ENCODE results near the gene LPCAT1.

LPCAT1 gene

GRCh38 chr5:1555011-1555807 lies 31.4 kb upstream of the LPCAT1 start:
- in situ Hi-C loops (cut with HindIII; ENCODE audit: low sequenced_read_pairs): no loop called here

- in situ Hi-C loops (cut with HindIII; ENCODE audit: low sequenced_read_pairs): no loop called here
Observed at GRCh38 chr5:1554410-1554967, 30.7 kb upstream of the LPCAT1 start.

- in situ Hi-C loops (cut with HindIII; ENCODE audit: low sequenced_read_pairs): no loop called here
Observed at GRCh38 chr5:1553539-1554409, 30.0 kb upstream of the LPCAT1 start.

- in situ Hi-C loops (cut with HindIII; ENCODE audit: low sequenced_read_pairs): no loop called here
Observed at GRCh38 chr5:1552521-1553255, 28.9 kb upstream of the LPCAT1 start.

- in situ Hi-C loops (cut with HindIII; ENCODE audit: low sequenced_read_pairs): no loop called here
Observed at GRCh38 chr5:1551426-1552301, 27.9 kb upstream of the LPCAT1 start.

GRCh38 chr5:1550287-1551076 lies 26.7 kb upstream of the LPCAT1 start:
- in situ Hi-C loops (cut with HindIII; ENCODE audit: low sequenced_read_pairs): no loop called here

- in situ Hi-C loops (cut with HindIII; ENCODE audit: low sequenced_read_pairs): no loop called here
Observed at GRCh38 chr5:1549475-1550030, 25.8 kb upstream of the LPCAT1 start.

GRCh38 chr5:1548702-1549474 lies 25.1 kb upstream of the LPCAT1 start:
- in situ Hi-C loops (cut with HindIII; ENCODE audit: low sequenced_read_pairs): no loop called here

- in situ Hi-C loops (cut with HindIII; ENCODE audit: low sequenced_read_pairs): no loop called here
Observed at GRCh38 chr5:1547655-1548054, 23.9 kb upstream of the LPCAT1 start.

- in situ Hi-C loops (cut with HindIII; ENCODE audit: low sequenced_read_pairs): no loop called here
Observed at GRCh38 chr5:1547236-1547635, 23.5 kb upstream of the LPCAT1 start.

- in situ Hi-C loops (cut with HindIII; ENCODE audit: low sequenced_read_pairs): no loop called here
Observed at GRCh38 chr5:1546556-1546955, 22.8 kb upstream of the LPCAT1 start.

GRCh38 chr5:1545805-1546355 lies 22.1 kb upstream of the LPCAT1 start:
- in situ Hi-C loops (cut with HindIII; ENCODE audit: low sequenced_read_pairs): no loop called here

GRCh38 chr5:1545126-1545804 lies 21.5 kb upstream of the LPCAT1 start:
- in situ Hi-C loops (cut with HindIII; ENCODE audit: low sequenced_read_pairs): no loop called here

GRCh38 chr5:1544294-1544961 lies 20.7 kb upstream of the LPCAT1 start:
- in situ Hi-C loops (cut with HindIII; ENCODE audit: low sequenced_read_pairs): no loop called here

GRCh38 chr5:1543398-1544293 lies 19.9 kb upstream of the LPCAT1 start:
- in situ Hi-C loops (cut with HindIII; ENCODE audit: low sequenced_read_pairs): no loop called here

- in situ Hi-C loops (cut with HindIII; ENCODE audit: low sequenced_read_pairs): no loop called here
Observed at GRCh38 chr5:1542781-1543180, 19.0 kb upstream of the LPCAT1 start.
